Neuronal stem cell (in vitro differentiated cells): ENCODE measurements around the gene UBASH3B.
"Not testable (repeated sequence)": the region's sequence is repeated elsewhere in the genome, so short reads cannot be mapped to it uniquely, and the experiment has no call there.

Experiments
- DNase-seq: peaks from one replicate; pipeline ENCODE4 v3.0.0-alpha.2; 2013; ENCODE audit warnings: low spot score
- H2AFZ ChIP-seq: one replicate; pipeline ENCODE4 v1.6.1; 2013; ENCODE audit warnings: mild to moderate bottlenecking, low read length, inconsistent platforms
- H2AK5ac ChIP-seq: 2 replicates; pipeline ENCODE4 v1.6.1; 2013; ENCODE audit warnings: low read depth, mild to moderate bottlenecking, inconsistent platforms, low read length, moderate library complexity, mixed read lengths
- H2BK120ac ChIP-seq: 2 replicates; pipeline ENCODE4 v1.6.1; 2013; ENCODE audit warnings: low read depth, mild to moderate bottlenecking, inconsistent platforms, low read length, moderate library complexity, mixed read lengths
- H2BK12ac ChIP-seq: one replicate; pipeline ENCODE4 v1.6.1; 2013; ENCODE audit warnings: low read length, inconsistent platforms
- H2BK15ac ChIP-seq: 2 replicates; pipeline ENCODE4 v1.6.1; 2013; ENCODE audit warnings: mild to moderate bottlenecking, low read length, inconsistent platforms, mixed read lengths
- H2BK5ac ChIP-seq: one replicate; pipeline ENCODE4 v1.6.1; 2013; ENCODE audit warnings: inconsistent platforms, mild to moderate bottlenecking, low read length, moderate library complexity
- H3K14ac ChIP-seq: one replicate; pipeline ENCODE4 v1.6.1; 2013; ENCODE audit warnings: low read length, inconsistent platforms
- H3K18ac ChIP-seq: 2 replicates; pipeline ENCODE4 v1.6.1; 2013; ENCODE audit warnings: low read length, inconsistent platforms
- H3K23ac ChIP-seq: 2 replicates; pipeline ENCODE4 v1.6.1; 2013; ENCODE audit warnings: low read depth, mild to moderate bottlenecking, mixed read lengths, low read length, inconsistent platforms; ENCODE audit not compliant: poor library complexity
- H3K27ac ChIP-seq: replicated peaks from 3 replicates; pipeline ENCODE4 v1.5.1; 2013; ENCODE audit warnings: low read length, inconsistent platforms
- H3K27me3 ChIP-seq, 3 experiments: 2 replicates each; pipeline ENCODE4 v1.6.1; 2013; ENCODE audit warnings: low read length in 3 of 3, mild to moderate bottlenecking in 2 of 3, inconsistent platforms in 1 of 3, low read depth in 1 of 3, mixed read lengths in 1 of 3, moderate library complexity in 1 of 3; ENCODE audit not compliant: control insufficient read depth in 3 of 3, insufficient read depth in 3 of 3
- H3K36me3 ChIP-seq, 2 donors: replicated peaks in 1 of 2; 2 replicates each; pipeline ENCODE4 v1.6.1; 2013; ENCODE audit warnings: low read length in 2 of 2; ENCODE audit not compliant: control insufficient read depth in 2 of 2, insufficient read depth in 2 of 2
- H3K4ac ChIP-seq: 2 replicates; pipeline ENCODE4 v1.6.1; 2013; ENCODE audit warnings: inconsistent platforms, mild to moderate bottlenecking, low read length, moderate library complexity
- H3K4me1 ChIP-seq, 2 donors: 1 replicate in 1 of 2; 2 replicates in 1 of 2; pipeline ENCODE4 v1.6.1; 2013; ENCODE audit warnings: low read length in 2 of 2, low read depth in 1 of 2; ENCODE audit not compliant: control insufficient read depth in 2 of 2, insufficient read depth in 1 of 2
- H3K4me2 ChIP-seq: one replicate; pipeline ENCODE4 v1.6.1; 2013; ENCODE audit warnings: mild to moderate bottlenecking, low read length, inconsistent platforms; ENCODE audit not compliant: insufficient read depth, poor library complexity, severe bottlenecking
- H3K4me3 ChIP-seq, 2 donors: 2 replicates each; pipeline ENCODE4 v1.5.1; 2013; ENCODE audit warnings: low read length in 2 of 2, mild to moderate bottlenecking in 2 of 2, inconsistent platforms in 1 of 2, moderate library complexity in 1 of 2
- H3K79me1 ChIP-seq: one replicate; pipeline ENCODE4 v1.6.1; 2013; ENCODE audit warnings: low read depth, mild to moderate bottlenecking, inconsistent platforms, low read length, moderate library complexity
- H3K9ac ChIP-seq: one replicate; pipeline ENCODE4 v1.6.1; 2013; ENCODE audit warnings: mild to moderate bottlenecking, low read depth, low read length, inconsistent platforms; ENCODE audit not compliant: poor library complexity
- H3K9me3 ChIP-seq, 2 donors: replicated peaks in 1 of 2; 2 replicates each; pipeline versions ENCODE3 to v1.6.1; 2013; ENCODE audit warnings: low read length in 2 of 2, mild to moderate bottlenecking in 2 of 2, inconsistent platforms in 1 of 2, low read depth in 1 of 2, mixed read lengths in 1 of 2, moderate library complexity in 1 of 2; ENCODE audit not compliant: control insufficient read depth in 2 of 2, insufficient read depth in 1 of 2
- H4K8ac ChIP-seq: one replicate; pipeline ENCODE4 v1.6.1; 2013; ENCODE audit warnings: low read depth, mild to moderate bottlenecking, inconsistent platforms, low read length, moderate library complexity
- H4K91ac ChIP-seq: one replicate; pipeline ENCODE4 v1.6.1; 2013; ENCODE audit warnings: low read length, low read depth, mild to moderate bottlenecking, inconsistent platforms; ENCODE audit not compliant: poor library complexity
- WGBS, 2 donors: extraction: QIAGEN DNeasy Blood & Tissue Kit; methylation state at CpG; one replicate each; pipeline ENCODE4 v1.1.7; 2013; ENCODE audit warnings: missing lambda C conversion rate in 2 of 2, mixed read lengths in 1 of 2; ENCODE audit not compliant: insufficient read length in 2 of 2, insufficient replicate concordance in 1 of 2; ENCODE audit errors: extremely low coverage in 2 of 2; 5-methylcytosine and 5-hydroxymethylcytosine counted together

UBASH3B gene

GRCh38 chr11:122832297-122832696, 176.8 kb downstream of the UBASH3B start:
- H3K36me3 ChIP-seq, H2BK15ac ChIP-seq, H3K4me3 ChIP-seq, H4K8ac ChIP-seq, H4K91ac ChIP-seq, H3K9ac ChIP-seq, H3K23ac ChIP-seq, H2AK5ac ChIP-seq, H2BK12ac ChIP-seq, H3K4ac ChIP-seq, H3K4me2 ChIP-seq, H3K14ac ChIP-seq, H3K27me3 ChIP-seq, H3K27ac ChIP-seq, H2BK120ac ChIP-seq, H3K9me3 ChIP-seq, H2AFZ ChIP-seq, H2BK5ac ChIP-seq, DNase-seq, H3K4me1 ChIP-seq, H3K18ac ChIP-seq, H3K79me1 ChIP-seq: not testable (repeated sequence)
- no CpG with 5 or more reads among the region's 4 CpGs for WGBS, 2 donors

- H2BK5ac ChIP-seq: no peak overlapping the region
- H2BK12ac ChIP-seq: no peak overlapping the region
- no peak overlapping the region for H2BK15ac ChIP-seq
- no peak overlapping the region for H3K18ac ChIP-seq
- no peak for DNase-seq
- H3K27ac ChIP-seq: no peak overlapping the region
- H2AK5ac ChIP-seq: no peak overlapping the region
- no peak overlapping the region for H3K23ac ChIP-seq
- no peak overlapping the region for H4K91ac ChIP-seq
- no peak overlapping the region for H2BK120ac ChIP-seq
- no CpG with 5 or more reads among the region's 6 CpGs for WGBS, 2 donors
- H3K14ac ChIP-seq: no peak overlapping the region
- no peak overlapping the region for H3K9ac ChIP-seq
- H2AFZ ChIP-seq: no peak overlapping the region
- no peak overlapping the region for H3K4me3 ChIP-seq
- no peaks in the 10 kb centered on the region for H3K9me3 ChIP-seq
- no peak overlapping the region for H3K4me2 ChIP-seq
- peaks cover 0 to 1% of the 10 kb centered on the region in 2 donors for H3K4me1 ChIP-seq
- no peak overlapping the region for H3K4ac ChIP-seq
- no peaks in the 10 kb centered on the region for H3K36me3 ChIP-seq
- H3K79me1 ChIP-seq: no peaks in the 10 kb centered on the region
- no peaks in the 10 kb centered on the region for H3K27me3 ChIP-seq
- no peak overlapping the region for H4K8ac ChIP-seq
Observed at GRCh38 chr11:122832721-122833470, 177.4 kb downstream of the UBASH3B start.

GRCh38 chr11:122833846-122834464, 178.4 kb downstream of the UBASH3B start:
- Histone ChIP-seq H3K79me1 (no peaks in the 10 kb centered on the region), H2AFZ (no peak overlapping the region), H3K27ac (no peak overlapping the region), H3K18ac (no peak overlapping the region), H2BK15ac (no peak overlapping the region), H3K9ac (no peak overlapping the region), H3K36me3 (no peaks in the 10 kb centered on the region), H3K23ac (no peak overlapping the region), H3K9me3 (no peaks in the 10 kb centered on the region), H4K91ac (no peak overlapping the region), H2AK5ac (no peak overlapping the region), H2BK5ac (no peak overlapping the region), H3K4me3 (no peak overlapping the region), H3K4me1 (peaks cover 0 to 1% of the 10 kb centered on the region in 2 donors), H2BK120ac (no peak overlapping the region), H3K14ac (no peak overlapping the region), H3K4me2 (no peak overlapping the region), H3K4ac (no peak overlapping the region), H2BK12ac (no peak overlapping the region), H3K27me3 (no peaks in the 10 kb centered on the region), H4K8ac (no peak overlapping the region)
- DNase-seq: no peak
- no CpG with 5 or more reads among the region's 7 CpGs for WGBS, 2 donors

GRCh38 chr11:122836916-122837315, 181.4 kb downstream of the UBASH3B start:
- no peak for DNase-seq
- no peaks in the 10 kb centered on the region for H3K27me3 ChIP-seq
- H3K4me1 ChIP-seq: peaks cover 0 to 1% of the 10 kb centered on the region in 2 donors
- H3K18ac ChIP-seq: no peak overlapping the region
- no peaks in the 10 kb centered on the region for H3K36me3 ChIP-seq
- no peak overlapping the region for H3K14ac ChIP-seq
- no peak overlapping the region for H3K9ac ChIP-seq
- H3K4ac ChIP-seq: no peak overlapping the region
- no peak overlapping the region for H2AFZ ChIP-seq
- no peak overlapping the region for H2BK15ac ChIP-seq
- no peak overlapping the region for H3K4me3 ChIP-seq
- H3K9me3 ChIP-seq: no peaks in the 10 kb centered on the region
- H4K8ac ChIP-seq: no peak overlapping the region
- H3K79me1 ChIP-seq: no peaks in the 10 kb centered on the region
- H2AK5ac ChIP-seq: no peak overlapping the region
- no peak overlapping the region for H2BK12ac ChIP-seq
- H3K4me2 ChIP-seq: no peak overlapping the region
- no peak overlapping the region for H3K27ac ChIP-seq
- no peak overlapping the region for H2BK5ac ChIP-seq
- H3K23ac ChIP-seq: no peak overlapping the region
- no peak overlapping the region for H2BK120ac ChIP-seq
- no peak overlapping the region for H4K91ac ChIP-seq
